IPS DF 6.9 (cell line): ENCODE data around the gene SMYD3.

Experiments
- DNase-seq: peaks from one replicate; pipeline ENCODE4 v3.0.0-alpha.2; 2013; ENCODE audit warnings: low read depth, low spot score
- H3K27ac ChIP-seq: one replicate; pipeline ENCODE4 v1.5.1; 2013; ENCODE audit warnings: low read length, control low read depth
- H3K27me3 ChIP-seq: 2 replicates; pipeline ENCODE4 v1.6.1; 2013; ENCODE audit warnings: mild to moderate bottlenecking, low read length; ENCODE audit not compliant: control insufficient read depth, insufficient read depth
- H3K36me3 ChIP-seq: 2 replicates; pipeline ENCODE4 v1.6.1; 2013; ENCODE audit warnings: low read length; ENCODE audit not compliant: control insufficient read depth, insufficient read depth
- H3K4me1 ChIP-seq: 2 replicates; pipeline ENCODE4 v1.6.1; 2013; ENCODE audit warnings: low read length; ENCODE audit not compliant: control insufficient read depth, insufficient read depth
- H3K4me3 ChIP-seq: 2 replicates; pipeline ENCODE4 v1.5.1; 2013; ENCODE audit warnings: mild to moderate bottlenecking, low read length
- H3K9me3 ChIP-seq: 2 replicates; pipeline ENCODE4 v1.6.1; 2013; ENCODE audit warnings: low read length, inconsistent platforms; ENCODE audit not compliant: control insufficient read depth, insufficient read depth
- WGBS: extraction: QIAGEN DNeasy Blood & Tissue Kit; methylation state at CpG from one replicate; pipeline ENCODE4 v1.1.7; 2013; ENCODE audit warnings: mixed read lengths, missing lambda C conversion rate; ENCODE audit not compliant: insufficient read length, insufficient coverage; 5-methylcytosine and 5-hydroxymethylcytosine counted together

The SMYD3 gene

DNA sequence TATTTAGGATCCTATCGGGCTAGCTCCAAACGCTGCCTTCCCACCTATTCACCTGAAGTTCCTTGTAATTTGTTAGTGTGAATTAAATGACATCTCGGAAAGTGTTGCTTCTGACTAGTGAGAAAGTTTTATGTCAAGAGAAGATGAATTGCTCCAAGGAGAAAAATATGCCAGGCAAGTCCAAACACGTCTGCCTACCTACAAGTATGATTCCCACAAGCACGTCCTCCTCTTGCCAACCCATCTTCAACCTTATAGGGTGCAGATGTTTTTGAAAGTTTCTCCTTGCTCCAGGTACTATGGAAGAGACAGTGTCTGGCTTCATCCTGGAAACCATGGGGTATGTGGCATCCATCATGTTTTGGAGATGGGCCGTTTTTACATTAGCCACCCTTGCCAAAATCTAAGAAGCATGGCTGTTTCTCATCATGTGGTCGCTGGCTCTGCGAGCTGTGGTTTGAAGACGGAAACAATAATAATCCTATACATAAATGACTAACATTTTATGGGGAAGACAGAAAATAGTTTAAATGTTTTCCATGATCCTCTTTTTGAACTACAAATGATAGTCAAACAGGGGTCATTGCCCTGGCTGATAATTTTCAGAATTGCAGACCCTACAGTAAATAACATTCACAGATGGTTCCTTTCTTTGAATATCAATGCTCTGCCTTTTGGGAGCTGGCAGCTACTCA, 505.8 kb downstream of the SMYD3 start:
- Histone ChIP-seq H3K4me1 (peaks cover 4% of the 10 kb centered on the region; the same call in 1 of the 2 replicates), H3K4me3 (no peak overlapping the region), H3K27ac (no peak overlapping the region), H3K27me3 (no peaks in the 10 kb centered on the region), H3K36me3 (no peaks in the 10 kb centered on the region), H3K9me3 (no peaks in the 10 kb centered on the region)
- WGBS, result no CpG with 5 or more reads among the region's 9 CpGs
- no peak for DNase-seq

DNA sequence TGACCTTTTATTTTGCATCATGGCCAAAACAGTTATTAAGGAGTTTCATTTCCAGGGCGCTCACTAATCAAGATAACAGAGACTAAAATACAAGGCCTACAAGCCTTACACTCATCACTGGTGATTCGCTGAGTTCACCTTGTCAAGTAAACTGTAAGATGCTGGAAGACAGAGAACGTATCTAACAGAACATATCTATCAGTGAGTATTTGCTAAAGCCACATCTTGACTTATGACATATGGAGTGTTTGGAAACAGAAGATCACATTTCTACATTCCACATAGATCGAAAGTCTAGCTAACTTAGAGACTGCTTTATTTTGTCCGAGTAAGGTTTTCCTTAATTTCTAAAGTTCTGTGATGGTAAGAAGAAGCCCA, 506.5 kb downstream of the SMYD3 start:
- H3K4me1 ChIP-seq, result peaks cover 4% of the 10 kb centered on the region; the same call in 1 of the 2 replicates
- no peaks in the 10 kb centered on the region for H3K36me3 ChIP-seq
- DNase-seq, result no peak
- no CpG with 5 or more reads among the region's 5 CpGs for WGBS
- no peaks in the 10 kb centered on the region for H3K27me3 ChIP-seq
- no peaks in the 10 kb centered on the region for H3K9me3 ChIP-seq
- no peak overlapping the region for H3K27ac ChIP-seq
- H3K4me3 ChIP-seq, result no peak overlapping the region

DNA sequence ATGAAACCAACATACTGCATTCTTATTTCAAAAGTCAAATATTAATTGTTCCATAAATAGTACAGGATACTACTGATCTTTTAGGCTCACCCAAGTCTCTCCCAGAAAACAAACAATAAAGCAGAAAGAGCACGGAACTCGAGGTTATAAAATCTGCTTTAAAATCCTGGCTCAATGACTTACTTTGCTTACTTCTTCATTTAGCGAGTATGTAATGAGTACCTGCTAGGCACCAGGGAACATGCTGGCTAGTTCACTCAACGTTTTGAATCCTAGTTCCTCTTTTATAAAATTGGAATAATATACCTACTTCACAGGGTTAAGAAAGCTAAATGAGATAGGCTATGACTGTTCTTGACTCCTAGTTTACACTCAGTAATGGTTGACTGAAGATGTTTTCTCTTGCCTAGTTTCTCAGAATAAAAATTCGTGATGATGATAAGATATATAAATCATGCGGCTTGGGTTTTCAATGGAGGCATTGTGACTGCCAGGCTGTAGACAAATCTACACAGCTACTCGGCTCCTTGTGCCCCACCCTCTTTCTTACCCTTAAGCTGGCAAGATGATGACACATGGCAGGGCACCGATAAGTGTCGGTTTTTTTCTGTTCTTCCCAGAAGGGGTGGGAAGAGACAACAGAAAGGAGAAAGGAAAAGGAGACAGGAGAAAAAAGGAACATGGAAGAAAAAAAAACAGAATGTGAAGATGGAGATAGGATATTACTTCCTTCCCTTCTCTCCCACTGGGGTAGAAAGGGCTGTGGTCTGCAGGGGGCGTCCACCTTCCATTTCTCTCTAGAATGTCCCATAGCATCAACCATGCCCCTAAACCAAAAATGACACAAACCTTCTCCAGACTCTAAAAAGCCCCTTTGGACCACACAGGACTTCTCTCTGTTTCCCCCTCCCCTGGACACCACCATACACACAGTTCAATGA, 507.1 kb downstream of the SMYD3 start:
- no peak overlapping the region for H3K27ac ChIP-seq
- WGBS, result no CpG with 5 or more reads among the region's 10 CpGs

DNA sequence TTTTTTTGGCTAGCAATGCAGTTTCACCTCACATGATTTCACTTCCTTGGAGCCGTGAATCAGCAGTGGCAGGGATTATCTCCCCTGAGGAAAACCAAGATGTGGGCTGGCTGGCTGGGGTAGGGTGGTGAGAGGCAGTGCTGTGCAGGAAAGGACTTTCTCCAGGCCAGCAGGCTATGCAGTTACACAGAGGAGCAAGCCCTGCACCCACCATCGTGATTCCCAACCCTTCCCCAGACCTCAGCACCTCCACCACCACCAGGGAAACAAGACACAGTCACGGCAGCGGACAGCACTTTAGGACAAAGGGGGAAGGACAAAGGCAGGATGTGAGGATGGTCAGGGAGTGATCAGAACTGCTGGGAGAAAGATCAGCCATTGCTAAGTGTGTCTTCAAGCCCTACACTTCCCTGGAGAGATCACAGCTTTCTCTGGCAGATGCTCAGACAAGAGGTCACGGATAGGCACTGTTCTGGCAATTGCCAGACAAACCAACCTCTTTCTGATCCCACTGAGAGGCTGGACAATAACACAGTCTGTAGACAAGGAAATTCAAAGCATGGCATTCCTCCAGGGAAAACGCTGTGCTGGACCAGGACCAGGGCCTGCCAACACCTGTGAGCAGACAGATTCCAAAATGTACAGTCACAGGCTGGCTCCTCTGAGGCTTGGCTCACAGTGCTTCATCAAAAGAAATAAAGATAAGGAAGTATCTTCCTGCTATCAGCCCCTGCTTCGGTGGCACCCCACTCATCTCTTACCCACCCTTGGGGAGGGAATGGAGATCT, 509.4 kb downstream of the SMYD3 start:
- no CpG with 5 or more reads among the region's 7 CpGs for WGBS
- H3K36me3 ChIP-seq, result no peaks in the 10 kb centered on the region
- H3K27me3 ChIP-seq, result no peaks in the 10 kb centered on the region
- no peak overlapping the region for H3K27ac ChIP-seq
- no peaks in the 10 kb centered on the region for H3K9me3 ChIP-seq
- peaks cover 6% of the 10 kb centered on the region; the same call in 1 of the 2 replicates for H3K4me1 ChIP-seq
- H3K4me3 ChIP-seq, result no peak overlapping the region
- no peak for DNase-seq

More for the DNA sequence above, 507.1 kb downstream of the SMYD3 start:
- no peaks in the 10 kb centered on the region for H3K27me3 ChIP-seq
- H3K36me3 ChIP-seq, result no peaks in the 10 kb centered on the region
- no peaks in the 10 kb centered on the region for H3K9me3 ChIP-seq
- H3K4me3 ChIP-seq, result no peak overlapping the region
- peaks cover 6% of the 10 kb centered on the region; the same call in 1 of the 2 replicates for H3K4me1 ChIP-seq
- no peak for DNase-seq

DNA sequence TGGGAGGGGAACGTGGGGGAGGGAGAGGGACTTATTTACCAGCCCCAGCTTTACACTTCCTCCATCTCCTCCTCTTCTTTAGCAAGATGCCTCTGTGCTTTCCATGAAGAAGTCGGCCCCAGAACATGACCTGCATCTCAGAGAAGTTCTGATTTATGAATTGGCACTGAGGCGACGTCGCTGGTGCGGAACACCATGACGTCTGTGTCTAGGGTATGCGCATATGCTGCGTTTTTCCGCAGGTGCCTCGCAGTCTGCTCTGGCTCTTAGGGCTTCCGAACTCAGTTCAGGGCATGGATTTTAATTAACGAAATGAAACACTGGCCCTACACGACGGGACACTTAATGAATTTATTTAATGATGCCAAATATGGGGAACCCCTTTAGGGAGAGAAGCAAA, 510.3 kb downstream of the SMYD3 start:
- H3K9me3 ChIP-seq, result no peaks in the 10 kb centered on the region

DNA sequence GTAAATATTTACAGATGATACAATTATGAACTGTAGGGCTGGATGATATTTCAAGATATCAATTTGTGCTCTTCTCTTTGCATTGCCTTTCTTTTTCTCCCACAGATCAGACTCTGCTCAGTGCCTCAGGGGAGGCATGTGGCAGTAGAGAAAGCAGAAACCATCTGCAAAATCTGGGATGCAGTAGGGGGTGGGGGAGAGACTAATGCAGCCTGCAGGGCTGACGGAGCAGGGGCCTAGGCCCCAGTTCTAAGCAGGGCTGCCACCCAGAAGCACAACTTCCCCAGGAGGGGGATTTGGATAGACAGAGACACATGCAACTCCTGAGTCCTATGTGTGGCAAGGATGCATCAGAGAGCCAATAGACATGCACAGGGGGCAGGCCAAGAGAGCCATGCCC, 511.6 kb downstream of the SMYD3 start:
- no CpG with 5 or more reads among the region's 1 CpG for WGBS
- Histone ChIP-seq H3K36me3 (no peaks in the 10 kb centered on the region), H3K9me3 (no peaks in the 10 kb centered on the region), H3K4me3 (no peak overlapping the region), H3K27ac (no peak overlapping the region), H3K4me1 (peaks cover 6% of the 10 kb centered on the region; the same call in 1 of the 2 replicates), H3K27me3 (no peaks in the 10 kb centered on the region)
- no peak for DNase-seq

More for the DNA sequence above, 510.3 kb downstream of the SMYD3 start:
- peaks cover 6% of the 10 kb centered on the region; the same call in 1 of the 2 replicates for H3K4me1 ChIP-seq
- H3K36me3 ChIP-seq, result no peaks in the 10 kb centered on the region
- no CpG with 5 or more reads among the region's 15 CpGs for WGBS
- H3K27me3 ChIP-seq, result no peaks in the 10 kb centered on the region
- H3K4me3 ChIP-seq, result no peak overlapping the region
- H3K27ac ChIP-seq, result no peak overlapping the region
- DNase-seq, result no peak

DNA sequence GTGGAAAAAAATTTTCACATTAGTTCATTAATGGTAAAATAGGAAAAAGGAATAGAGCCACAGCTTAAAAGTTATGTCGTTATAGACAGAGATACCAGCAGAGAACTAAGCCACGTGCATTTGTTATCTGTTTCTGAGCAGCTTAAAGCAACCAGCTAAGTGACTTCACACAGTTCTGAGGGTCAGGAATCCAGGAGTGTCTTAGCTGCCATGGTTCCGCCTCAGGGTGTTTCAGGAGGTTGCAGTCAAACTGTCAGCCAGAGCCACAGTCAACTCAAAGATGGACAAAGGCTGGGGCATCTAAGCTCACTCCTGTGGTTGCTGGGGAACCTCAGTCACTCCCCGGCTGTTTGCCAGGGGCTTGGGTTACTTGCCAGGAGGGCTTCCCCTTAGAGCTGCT, 515.8 kb downstream of the SMYD3 start:
- Histone ChIP-seq H3K9me3 (no peaks in the 10 kb centered on the region), H3K4me3 (no peak overlapping the region), H3K27ac (no peak overlapping the region), H3K27me3 (no peaks in the 10 kb centered on the region), H3K36me3 (no peaks in the 10 kb centered on the region), H3K4me1 (peaks cover 3% of the 10 kb centered on the region; the same call in 1 of the 2 replicates)
- no CpG with 5 or more reads among the region's 4 CpGs for WGBS
- no peak for DNase-seq

DNA sequence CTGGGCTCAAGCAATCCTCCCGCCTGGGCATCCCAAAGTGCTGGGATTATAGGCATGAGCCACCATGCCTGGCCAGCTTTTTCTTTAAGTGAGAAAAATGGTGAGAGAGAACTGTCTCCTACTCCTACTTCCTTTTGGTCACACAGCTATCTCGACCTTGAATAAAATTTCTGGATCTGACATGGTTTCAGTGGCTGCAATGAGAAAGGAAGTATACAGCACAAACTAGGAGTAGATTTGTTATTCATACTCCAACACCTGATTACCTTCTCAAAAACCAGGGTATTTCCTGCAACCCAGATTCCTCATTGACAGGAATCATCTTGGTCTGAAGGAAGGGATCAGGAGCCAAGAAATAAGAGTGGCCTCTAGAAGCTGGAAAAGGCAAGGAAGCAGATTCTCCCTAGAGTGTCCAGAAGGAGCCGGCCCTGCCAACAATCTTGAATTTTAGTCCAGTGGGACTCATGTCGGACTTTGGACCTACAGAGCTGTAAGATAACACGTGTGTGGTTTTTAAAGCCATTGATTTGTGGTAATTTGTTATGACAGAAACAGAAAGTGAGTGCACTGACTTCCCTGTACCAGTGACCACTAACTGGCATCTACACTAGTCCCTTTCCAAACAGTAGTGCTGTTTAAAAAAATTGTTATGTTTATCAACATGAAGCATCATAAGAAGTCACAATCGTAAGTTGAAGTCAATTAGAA, 516.6 kb downstream of the SMYD3 start:
- no peak for DNase-seq

DNA sequence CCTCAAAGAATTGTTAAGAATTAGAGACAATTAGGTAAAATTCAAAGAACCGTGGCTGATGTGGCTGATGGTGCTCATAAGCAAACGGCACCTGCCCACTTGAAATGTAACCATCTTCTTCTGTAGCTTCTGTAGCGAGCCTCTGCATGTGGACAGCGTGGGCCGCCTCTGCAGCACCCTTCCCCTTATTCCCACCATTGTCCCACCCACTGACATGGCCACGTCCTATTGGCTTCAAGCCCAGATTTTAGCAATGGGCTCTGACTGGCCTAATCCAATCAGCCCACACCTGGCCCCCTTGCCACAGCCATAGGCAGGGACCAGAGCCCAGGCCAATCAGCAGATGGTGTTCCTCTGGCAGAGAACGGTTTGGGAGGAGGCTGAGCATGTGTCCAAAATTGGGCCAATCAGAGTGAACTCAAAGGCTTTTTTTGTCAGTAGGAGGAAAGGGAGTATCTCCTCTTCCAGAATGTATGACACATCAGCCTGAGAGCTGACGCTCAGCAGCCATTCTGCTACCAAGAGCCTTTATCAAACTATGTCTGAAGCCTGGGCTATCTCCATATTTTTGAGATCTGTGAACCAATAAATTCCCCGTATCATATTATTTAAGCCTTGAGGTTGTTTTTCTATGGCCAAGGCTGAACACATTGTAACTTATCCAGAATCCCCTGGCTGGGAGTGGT, 518.5 kb downstream of the SMYD3 start:
- DNase-seq, result no peak
- no peaks in the 10 kb centered on the region for H3K36me3 ChIP-seq
- H3K27ac ChIP-seq, result no peak overlapping the region
- no peaks in the 10 kb centered on the region for H3K9me3 ChIP-seq
- no peaks in the 10 kb centered on the region for H3K27me3 ChIP-seq
- no peaks in the 10 kb centered on the region for H3K4me1 ChIP-seq
- no peak overlapping the region for H3K4me3 ChIP-seq
- WGBS, result no CpG with 5 or more reads among the region's 9 CpGs

More for the DNA sequence above, 516.6 kb downstream of the SMYD3 start:
- no CpG with 5 or more reads among the region's 6 CpGs for WGBS
- Histone ChIP-seq H3K27ac (no peak overlapping the region), H3K36me3 (no peaks in the 10 kb centered on the region), H3K4me3 (no peak overlapping the region), H3K4me1 (peaks cover under 1% of the 10 kb centered on the region; the same call in 1 of the 2 replicates), H3K27me3 (no peaks in the 10 kb centered on the region), H3K9me3 (no peaks in the 10 kb centered on the region)
